Muscle of leg (tissue), 16 donors: ENCODE measurements around the gene USP12. TPM values are rescaled to one million over a fixed set of nuclear protein-coding genes. Genes with fewer than 3 reads are reported as not detected.
A peak's percentile ranks its signal among the peaks of the same experiment; 100 is the strongest.
"Not testable (repeated sequence)": the region's sequence is repeated elsewhere in the genome, so short reads cannot be mapped to it uniquely, and the experiment has no call there.

ENCODE experiments used
- DNase-seq: peaks from one replicate; pipeline ENCODE4 v3.0.0; 2013
- H3K27ac ChIP-seq: one replicate; pipeline ENCODE4 v1.5.1; 2013; ENCODE audit warnings: mild to moderate bottlenecking, low read length, control low read depth
- H3K27me3 ChIP-seq: one replicate; pipeline ENCODE4 v1.6.1; 2013; ENCODE audit warnings: low read length; ENCODE audit not compliant: control insufficient read depth, insufficient read depth
- H3K36me3 ChIP-seq: one replicate; pipeline ENCODE4 v1.6.1; 2013; ENCODE audit warnings: low read length; ENCODE audit not compliant: control insufficient read depth, insufficient read depth
- H3K4me1 ChIP-seq: one replicate; pipeline ENCODE4 v1.6.1; 2013; ENCODE audit warnings: low read length; ENCODE audit not compliant: control insufficient read depth, insufficient read depth
- H3K4me3 ChIP-seq: one replicate; pipeline ENCODE4 v1.5.1; 2013; ENCODE audit warnings: low read length, control low read depth
- H3K9me3 ChIP-seq: replicated peaks from 2 replicates; pipeline ENCODE4 v1.6.1; 2013; ENCODE audit warnings: low read depth, low read length; ENCODE audit not compliant: control insufficient read depth
- WGBS: methylation state at CpG from one replicate; pipeline ENCODE4 v1.1.5; 2013; ENCODE audit warnings: missing lambda C conversion rate; ENCODE audit not compliant: insufficient coverage; 5-methylcytosine and 5-hydroxymethylcytosine counted together
- long read RNA-seq, 11 donors: transcript quantifications; one replicate each; lab custom pipeline, GENCODE V29; 2026
- polyA plus RNA-seq, 8 donors: library from polyadenylated mRNA; unstranded; fragments of 120-200 nt; gene quantifications; one replicate each; pipeline versions ENCODE4 v1.2.1 to v1.2.3, GENCODE V29; 2013; ENCODE audit warnings: inconsistent platforms in 1 of 8, low replicate concordance in 1 of 8; ENCODE audit not compliant: insufficient read length in 8 of 8, insufficient read depth in 1 of 8
- total RNA-seq: library from RNA; stranded (reverse); fragments of 120-200 nt; gene quantifications from one replicate; pipeline ENCODE4 v1.2.4, GENCODE V29; 2013

USP12 gene
- total RNA-seq: 17.6 TPM
- polyA plus RNA-seq: 10 to 100 TPM; 18.9 to 24.4 (median 21.3) TPM
- long read RNA-seq, donor 1, full-length matches to known transcripts: 5 of 5 reads
- long read RNA-seq, donor 1, partial matches to known transcripts: 0 of 5 reads
- long read RNA-seq, donor 1, other reads (novel, unspliced or antisense): 0 of 5 reads
- long read RNA-seq, donor 2: 0 reads
- long read RNA-seq, donor 3, full-length matches to known transcripts: 6 of 6 reads
- long read RNA-seq, donor 3, partial matches to known transcripts: 0 of 6 reads
- long read RNA-seq, donor 3, other reads (novel, unspliced or antisense): 0 of 6 reads
- long read RNA-seq, donor 4, full-length matches to known transcripts: 5 of 5 reads
- long read RNA-seq, donor 4, partial matches to known transcripts: 0 of 5 reads
- long read RNA-seq, donor 4, other reads (novel, unspliced or antisense): 0 of 5 reads
- long read RNA-seq, donor 5, full-length matches to known transcripts: 6 of 6 reads
- long read RNA-seq, donor 5, partial matches to known transcripts: 0 of 6 reads
- long read RNA-seq, donor 5, other reads (novel, unspliced or antisense): 0 of 6 reads
- long read RNA-seq, donor 6, full-length matches to known transcripts: 13 of 13 reads
- long read RNA-seq, donor 6, partial matches to known transcripts: 0 of 13 reads
- long read RNA-seq, donor 6, other reads (novel, unspliced or antisense): 0 of 13 reads
- long read RNA-seq, donor 7, full-length matches to known transcripts: 9 of 9 reads
- long read RNA-seq, donor 7, partial matches to known transcripts: 0 of 9 reads
- long read RNA-seq, donor 7, other reads (novel, unspliced or antisense): 0 of 9 reads
- long read RNA-seq, donor 8, full-length matches to known transcripts: 4 of 4 reads
- long read RNA-seq, donor 8, partial matches to known transcripts: 0 of 4 reads
- long read RNA-seq, donor 8, other reads (novel, unspliced or antisense): 0 of 4 reads
- long read RNA-seq, donor 9, full-length matches to known transcripts: 3 of 3 reads
- long read RNA-seq, donor 9, partial matches to known transcripts: 0 of 3 reads
- long read RNA-seq, donor 9, other reads (novel, unspliced or antisense): 0 of 3 reads
- long read RNA-seq, donor 10, full-length matches to known transcripts: 9 of 9 reads
- long read RNA-seq, donor 10, partial matches to known transcripts: 0 of 9 reads
- long read RNA-seq, donor 10, other reads (novel, unspliced or antisense): 0 of 9 reads
- long read RNA-seq, donor 11, full-length matches to known transcripts: 3 of 3 reads
- long read RNA-seq, donor 11, partial matches to known transcripts: 0 of 3 reads
- long read RNA-seq, donor 11, other reads (novel, unspliced or antisense): 0 of 3 reads

- peak; percentile 61 for DNase-seq
- Histone ChIP-seq H3K36me3 (no peaks in the 10 kb centered on the region), H3K27me3 (no peaks in the 10 kb centered on the region), H3K4me1 (peaks cover 18% of the 10 kb centered on the region), H3K9me3 (no peaks in the 10 kb centered on the region), H3K27ac (peak within 1 kb of the TSS; percentile 92), H3K4me3 (peak within 1 kb of the TSS; percentile 75)
- under 1% methylated on average over 69 of the region's 88 CpGs for WGBS
These were observed at the start of gene USP12 for GRCh38 chr13:27171244-27171826. Gene USP12, minus strand, starts transcription at chr13:27171811. Its CDS starts 172 bp downstream, at chr13:27171639.

- H3K27me3 ChIP-seq: no peaks in the 10 kb centered on the region
- H3K4me1 ChIP-seq: no peaks in the 10 kb centered on the region
- H3K9me3 ChIP-seq: no peaks in the 10 kb centered on the region
- no peaks in the 10 kb centered on the region for H3K36me3 ChIP-seq
- DNase-seq: no peak
- 91% methylated on average over 17 of the region's 19 CpGs for WGBS
- H3K4me3 ChIP-seq: no peak overlapping the region
- H3K27ac ChIP-seq: no peak overlapping the region
These were observed 48.0 kb upstream of the USP12 start for GRCh38 chr13:27219611-27220010.

GRCh38 chr13:27218861-27219260 is 47.2 kb upstream of the USP12 start:
- not testable (repeated sequence) for H3K36me3 ChIP-seq, DNase-seq
- WGBS: no CpG with 5 or more reads among the region's 1 CpG

GRCh38 chr13:27217791-27218190 is 46.2 kb upstream of the USP12 start:
- DNase-seq, H3K27me3 ChIP-seq, H3K4me1 ChIP-seq, H3K9me3 ChIP-seq, H3K36me3 ChIP-seq, H3K4me3 ChIP-seq, H3K27ac ChIP-seq: not testable (repeated sequence)
- no CpG with 5 or more reads among the region's 2 CpGs for WGBS

More at GRCh38 chr13:27218861-27219260, 47.2 kb upstream of the USP12 start:
- not testable (repeated sequence) for H3K9me3 ChIP-seq, H3K27ac ChIP-seq, H3K27me3 ChIP-seq, H3K4me3 ChIP-seq, H3K4me1 ChIP-seq

- H3K27me3 ChIP-seq, H3K9me3 ChIP-seq, H3K4me1 ChIP-seq, H3K4me3 ChIP-seq, DNase-seq, H3K27ac ChIP-seq, H3K36me3 ChIP-seq: not testable (repeated sequence)
- WGBS: no CpG with 5 or more reads among the region's 5 CpGs
These were observed 41.8 kb upstream of the USP12 start for GRCh38 chr13:27213386-27213785.

- DNase-seq: no peak
- H3K27me3 ChIP-seq: no peaks in the 10 kb centered on the region
- H3K27ac ChIP-seq: no peak overlapping the region
- H3K36me3 ChIP-seq: no peaks in the 10 kb centered on the region
- H3K4me3 ChIP-seq: no peak overlapping the region
- H3K4me1 ChIP-seq: no peaks in the 10 kb centered on the region
- WGBS: 78% methylated on average over 11 of the region's 17 CpGs
- no peaks in the 10 kb centered on the region for H3K9me3 ChIP-seq
These were observed 40.3 kb upstream of the USP12 start for GRCh38 chr13:27211771-27212364.

GRCh38 chr13:27211271-27211670 is 39.7 kb upstream of the USP12 start:
- Histone ChIP-seq H3K9me3 (no peaks in the 10 kb centered on the region), H3K4me1 (no peaks in the 10 kb centered on the region), H3K27ac (no peak overlapping the region), H3K27me3 (no peaks in the 10 kb centered on the region), H3K4me3 (no peak overlapping the region), H3K36me3 (no peaks in the 10 kb centered on the region)
- WGBS: no CpG with 5 or more reads among the region's 1 CpG
- DNase-seq: no peak

- no peaks in the 10 kb centered on the region for H3K9me3 ChIP-seq
- H3K27ac ChIP-seq: no peak overlapping the region
- no peaks in the 10 kb centered on the region for H3K36me3 ChIP-seq
- peaks cover 2% of the 10 kb centered on the region for H3K27me3 ChIP-seq
- no peak overlapping the region for H3K4me3 ChIP-seq
- no peak for DNase-seq
- H3K4me1 ChIP-seq: no peaks in the 10 kb centered on the region
- WGBS: no CpG with 5 or more reads among the region's 1 CpG
These were observed 36.9 kb upstream of the USP12 start for GRCh38 chr13:27208514-27208913.

GRCh38 chr13:27203854-27204253 is 32.2 kb upstream of the USP12 start:
- no peaks in the 10 kb centered on the region for H3K4me1 ChIP-seq
- no peak overlapping the region for H3K27ac ChIP-seq
- WGBS: 83% methylated on average over 1 of the region's 3 CpGs
- no peaks in the 10 kb centered on the region for H3K9me3 ChIP-seq
- DNase-seq: no peak
- H3K27me3 ChIP-seq: peaks cover 2% of the 10 kb centered on the region
- no peak overlapping the region for H3K4me3 ChIP-seq
- no peaks in the 10 kb centered on the region for H3K36me3 ChIP-seq
